ENCODE results near the gene PTPRA. TPM values are rescaled to one million over a fixed set of nuclear protein-coding genes. Genes with fewer than 3 reads are reported as not detected.

The PTPRA gene
- total RNA-seq, 1 experiment from 2014 or later, result 12.2 TPM

DNA sequence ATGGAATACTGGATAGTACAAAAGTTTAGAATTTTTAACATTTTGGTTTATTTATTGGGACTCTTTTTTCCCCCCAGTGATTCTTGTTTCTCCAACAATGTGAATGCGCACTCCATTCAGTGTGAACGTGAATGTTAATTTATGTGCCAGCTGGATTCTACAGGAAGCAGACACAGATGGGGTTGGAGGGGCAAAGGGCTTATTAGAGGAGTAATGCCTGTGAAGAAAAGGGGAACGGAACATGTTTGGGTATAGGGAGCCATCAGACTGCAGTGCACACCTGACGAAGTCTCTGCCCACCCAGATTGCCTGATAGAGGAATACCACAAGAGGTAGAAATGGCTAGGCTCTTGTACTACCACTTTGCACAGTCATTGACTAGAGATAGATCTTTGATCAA lies 48.2 kb downstream of the PTPRA start:
- DNase-seq (ENCODE audit: low read depth), result no peak

GRCh38 chr20:2922957-2923356 lies 49.7 kb downstream of the PTPRA start:
- no peak for DNase-seq (ENCODE audit: low read depth)

GRCh38 chr20:2930538-2930937 lies 57.3 kb downstream of the PTPRA start:
- no peak for DNase-seq (ENCODE audit: low read depth)

- no peak for DNase-seq (ENCODE audit: low read depth)
Observed at GRCh38 chr20:2932498-2932897, 59.2 kb downstream of the PTPRA start.

DNA sequence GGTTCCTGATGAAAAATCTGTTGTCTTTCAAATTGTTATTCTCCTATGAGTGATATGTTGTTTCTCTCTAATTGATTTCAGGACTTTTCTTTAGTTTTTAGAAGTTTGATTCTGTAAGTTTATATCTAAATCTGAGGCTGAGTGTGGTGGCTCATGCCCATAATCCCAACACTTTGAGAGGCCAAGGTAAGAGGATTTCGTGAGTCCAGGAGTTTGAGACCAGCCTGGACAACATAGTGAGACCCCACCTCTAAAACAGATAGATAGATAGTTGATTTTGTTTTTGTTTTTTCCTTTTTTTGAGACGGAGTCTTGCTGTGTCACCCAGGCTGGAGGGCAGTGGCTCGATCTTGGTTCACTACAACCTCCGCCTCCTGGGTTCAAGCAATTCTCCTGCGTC lies 64.6 kb downstream of the PTPRA start:
- DNase-seq (ENCODE audit: low read depth), result no peak

DNA sequence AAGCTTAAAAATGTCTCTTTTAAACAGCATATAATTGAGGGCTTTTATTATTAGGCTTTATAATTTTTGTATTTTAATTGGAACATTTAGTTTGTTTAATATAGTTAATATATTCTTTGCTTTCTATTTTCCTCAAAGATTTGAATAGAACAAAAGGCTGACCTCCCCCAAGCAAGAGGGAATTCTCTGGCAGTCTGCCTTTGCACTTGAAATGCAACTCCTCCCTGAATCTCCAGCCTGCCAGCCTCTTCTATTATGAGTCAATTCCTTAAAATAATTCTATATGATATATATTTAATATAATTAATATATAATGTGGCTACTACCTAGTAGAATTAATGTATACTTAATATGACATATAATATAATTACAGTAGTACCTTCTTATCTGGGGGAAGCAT lies 69.2 kb downstream of the PTPRA start:
- DNase-seq (ENCODE audit: low read depth), result no peak

DNA sequence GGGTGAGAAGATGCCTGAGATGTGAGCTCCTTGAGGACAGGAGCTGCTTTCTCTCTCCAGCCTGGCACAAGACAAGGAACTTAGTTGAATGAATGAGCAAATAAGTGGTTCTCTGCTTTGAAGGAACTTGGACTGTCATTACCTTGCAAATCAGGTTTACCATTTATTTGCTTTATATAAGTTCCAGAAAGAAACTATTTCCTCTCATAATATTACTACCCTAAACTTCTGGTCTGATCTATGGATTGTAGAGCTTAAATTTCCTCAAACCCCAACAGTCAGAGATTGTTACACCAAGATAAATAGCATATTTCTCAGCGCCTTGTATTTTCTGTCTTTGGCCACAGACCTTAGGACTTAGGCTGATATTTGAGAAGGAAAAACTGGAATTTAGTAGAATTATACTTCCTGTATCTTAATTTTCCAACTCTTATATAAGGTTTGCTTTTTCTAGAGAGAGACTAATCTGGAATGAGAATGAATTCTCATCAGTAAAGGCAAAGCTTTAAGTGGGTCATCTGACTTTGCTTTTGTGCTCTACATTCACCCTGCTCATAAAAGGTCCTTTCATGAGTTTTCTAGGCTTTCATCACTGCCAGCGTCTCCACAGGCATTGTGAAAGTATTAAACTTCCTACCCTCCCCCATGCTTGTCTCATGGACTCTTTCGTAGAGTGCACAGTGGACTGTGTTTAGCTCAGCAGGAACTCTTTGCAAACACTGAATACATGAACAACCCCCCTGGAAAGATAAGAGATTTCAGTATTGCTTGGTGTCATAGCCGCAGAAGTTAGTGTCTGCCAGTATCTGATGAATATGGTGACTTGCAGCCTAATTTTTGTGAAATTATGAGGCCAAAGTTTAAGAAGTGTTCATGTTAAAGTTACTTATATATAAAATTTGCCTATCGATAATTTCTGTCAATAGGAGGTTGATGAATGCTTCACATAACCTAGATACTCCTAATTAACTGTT lies 74.0 kb downstream of the PTPRA start:
- no peak for DNase-seq (ENCODE audit: low read depth)

DNA sequence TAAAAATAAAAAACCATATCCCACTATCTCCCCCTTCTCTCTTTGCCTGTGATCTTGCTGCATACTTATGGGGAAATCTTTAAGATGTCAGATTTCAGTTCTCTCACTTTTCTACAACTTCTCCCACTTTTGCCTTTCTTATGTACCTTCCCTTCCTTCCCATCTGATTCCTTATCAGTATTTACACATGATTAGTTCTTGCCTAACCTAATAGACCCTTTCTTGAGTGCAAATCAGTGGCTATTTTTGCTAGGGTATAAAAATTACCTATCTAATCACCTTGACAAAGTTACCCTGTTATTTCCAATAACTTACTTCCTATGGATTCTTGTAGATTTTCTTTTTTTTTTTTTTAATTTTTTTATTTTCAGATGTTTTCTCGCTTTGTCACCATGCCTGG lies 75.7 kb downstream of the PTPRA start:
- DNase-seq (ENCODE audit: low read depth), result no peak

DNA sequence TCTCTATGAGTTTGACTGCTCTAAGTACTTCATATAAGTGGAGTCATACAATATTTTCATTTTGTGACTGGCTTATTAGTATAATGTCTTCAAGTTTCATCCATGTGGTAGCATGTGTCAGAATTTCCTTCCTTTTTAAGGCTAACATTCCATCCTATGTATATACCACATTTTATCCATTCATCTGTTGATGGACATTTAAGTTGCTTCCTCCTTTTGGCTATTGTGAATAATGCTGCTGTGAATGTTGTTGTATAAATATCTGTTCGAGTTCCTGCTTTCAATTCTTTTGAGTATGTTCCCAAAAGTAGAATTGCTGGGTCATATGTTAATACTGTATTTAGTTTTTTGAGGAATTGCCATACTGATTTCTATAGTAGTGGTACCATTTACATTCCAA lies 79.5 kb downstream of the PTPRA start:
- DNase-seq (ENCODE audit: low read depth), result no peak

DNA sequence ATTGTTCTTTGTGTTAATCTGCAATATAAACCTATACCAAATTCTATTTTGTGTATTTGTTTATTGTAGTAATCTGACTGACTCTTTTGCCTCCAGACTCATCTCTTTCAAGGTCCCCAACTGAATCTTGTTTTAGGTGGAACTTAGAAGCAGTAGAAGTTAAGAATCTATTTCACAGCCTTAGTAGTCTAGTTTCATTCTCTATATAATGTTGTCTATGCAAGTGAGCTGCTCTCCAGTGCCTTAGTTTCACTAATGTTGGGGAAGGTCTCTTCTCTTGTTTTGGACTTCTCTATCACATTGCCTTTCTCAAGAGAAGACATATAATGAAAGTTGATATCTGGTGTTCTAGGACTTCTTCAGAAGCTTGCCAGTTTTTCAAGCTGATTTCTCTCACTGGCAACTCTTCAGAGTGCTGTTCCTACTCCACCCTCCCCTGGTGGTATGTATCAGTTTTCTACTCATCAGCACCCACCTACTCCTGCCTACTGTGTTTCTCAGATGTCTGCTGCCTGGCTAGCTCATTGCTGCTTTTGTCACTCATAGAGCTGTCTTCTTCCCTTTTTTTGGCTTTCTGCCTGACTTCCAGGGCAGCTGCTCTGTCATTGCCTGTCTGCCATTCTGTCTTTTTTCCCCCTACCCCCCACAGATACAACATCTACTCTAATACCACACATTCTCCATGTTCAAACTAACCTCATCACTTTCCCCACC lies 82.1 kb downstream of the PTPRA start:
- no peak for DNase-seq (ENCODE audit: low read depth)

GRCh38 chr20:2956480-2956879 lies 83.2 kb downstream of the PTPRA start:
- no peak for DNase-seq (ENCODE audit: low read depth)

DNA sequence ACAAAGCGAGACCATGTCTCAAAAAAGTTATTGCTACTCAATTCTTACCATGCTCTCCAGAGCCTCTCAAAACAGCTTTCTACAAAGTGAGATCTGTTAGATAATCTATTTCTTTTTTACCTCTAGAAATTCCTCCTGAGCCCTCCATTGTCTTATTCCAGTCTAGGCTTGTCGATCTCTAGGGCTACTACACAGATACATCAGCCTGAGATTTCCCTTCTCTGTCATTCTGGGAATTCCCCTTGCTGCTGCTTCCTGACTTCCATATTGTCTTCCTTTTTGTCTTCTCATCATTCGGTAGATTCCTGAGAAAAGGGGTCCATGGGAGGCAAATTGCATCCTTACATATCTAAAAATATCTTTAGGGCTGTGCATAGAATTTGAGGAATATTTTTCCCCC lies 94.6 kb downstream of the PTPRA start:
- DNase-seq (ENCODE audit: low read depth), result no peak

- DNase-seq (ENCODE audit: low read depth), result no peak
Observed at GRCh38 chr20:2972126-2972525, 98.8 kb downstream of the PTPRA start.

DNA sequence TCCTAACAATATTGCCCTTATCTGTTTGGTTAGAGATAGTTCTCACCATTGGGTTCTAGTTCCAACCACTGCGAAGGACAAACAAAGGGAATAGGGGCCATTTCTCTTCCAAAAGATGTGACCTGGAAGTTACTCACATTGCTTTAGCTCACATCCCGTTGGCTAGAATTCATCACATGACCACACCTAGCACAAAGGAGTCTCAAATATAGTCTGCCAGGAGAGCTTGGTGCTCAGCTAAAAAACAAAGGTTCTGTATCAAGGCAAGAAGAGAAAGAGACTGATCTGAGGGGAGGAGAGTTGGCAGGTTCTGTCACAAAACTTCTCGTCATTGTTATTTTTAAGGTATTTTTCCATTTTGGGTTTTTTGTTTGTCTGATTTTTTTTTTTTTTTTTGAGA lies 100.3 kb downstream of the PTPRA start:
- DNase-seq (ENCODE audit: low read depth), result no peak

DNA sequence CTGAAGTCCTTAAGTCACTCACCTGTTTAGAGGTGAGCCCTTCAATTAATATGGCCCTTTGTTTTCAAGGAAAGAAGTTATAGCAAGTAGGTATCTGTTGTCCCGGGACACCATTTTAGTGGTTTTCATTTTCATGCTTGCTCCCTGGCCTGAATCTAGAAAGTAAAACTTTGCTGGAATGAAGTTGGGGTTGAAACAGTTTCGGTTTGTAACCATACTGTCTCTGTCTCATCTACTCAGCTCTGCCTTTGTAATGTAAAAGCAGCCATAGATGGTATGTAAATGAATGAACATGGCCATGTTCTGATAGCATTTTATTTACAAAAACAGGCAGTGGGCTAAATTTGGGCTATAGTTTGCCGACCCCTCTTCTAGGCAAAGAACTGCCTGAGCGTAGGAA lies 105.2 kb downstream of the PTPRA start:
- DNase-seq (ENCODE audit: low read depth), result no peak

DNA sequence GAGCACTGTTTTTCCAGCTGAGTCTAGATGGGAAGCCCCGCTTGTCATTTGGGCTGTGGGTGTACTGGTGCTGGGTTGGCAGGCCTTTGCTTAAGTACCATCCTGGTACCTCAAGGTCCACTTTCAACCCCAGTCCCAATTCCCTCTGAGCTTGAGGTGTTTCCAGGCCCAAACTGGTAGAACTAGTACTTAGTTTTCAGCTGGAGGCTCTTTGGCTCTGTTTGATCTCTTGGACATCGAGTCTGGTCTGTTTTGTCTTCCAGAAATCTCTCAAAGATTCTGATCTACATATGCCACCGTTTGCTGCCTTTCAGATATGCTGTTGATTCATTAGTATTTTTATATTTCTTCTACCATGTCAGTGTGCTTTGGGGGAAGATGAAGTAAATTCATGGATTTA lies 108.4 kb downstream of the PTPRA start:
- DNase-seq (ENCODE audit: low read depth), result no peak

- no peak for DNase-seq (ENCODE audit: low read depth)
Observed at GRCh38 chr20:2983508-2983907, 110.2 kb downstream of the PTPRA start.

DNA sequence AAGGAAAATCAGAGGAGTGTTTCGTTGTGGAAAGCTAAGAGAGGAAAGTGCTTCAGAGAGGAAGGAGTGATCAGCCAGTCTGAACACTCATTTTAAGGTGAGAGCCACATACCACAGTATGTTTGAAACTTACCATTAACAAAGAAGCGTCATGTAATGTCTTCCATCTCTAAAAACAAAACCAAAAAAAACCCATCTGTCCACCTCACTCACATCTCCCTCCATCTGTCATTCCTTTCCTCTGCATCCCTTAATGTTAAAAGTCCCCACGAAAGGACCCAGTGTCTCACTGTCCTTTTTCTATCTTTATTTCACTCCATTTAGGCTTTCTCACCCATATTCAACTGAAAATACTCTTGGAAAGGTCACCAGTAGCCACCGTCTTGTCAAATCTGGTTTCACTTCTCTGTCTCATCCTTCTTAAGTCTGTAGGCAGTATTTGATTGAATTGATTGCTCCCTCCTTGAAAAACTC lies 110.8 kb downstream of the PTPRA start:
- DNase-seq (ENCODE audit: low read depth), result no peak

GRCh38 chr20:2984956-2985661 lies 111.8 kb downstream of the PTPRA start:
- peak; percentile 77 for DNase-seq (ENCODE audit: low read depth)

- DNase-seq (ENCODE audit: low read depth), result peak; percentile 9
Observed at GRCh38 chr20:2986466-2986865, 113.2 kb downstream of the PTPRA start.

GRCh38 chr20:2987861-2988260 lies 114.6 kb downstream of the PTPRA start:
- no peak for DNase-seq (ENCODE audit: low read depth)

DNA sequence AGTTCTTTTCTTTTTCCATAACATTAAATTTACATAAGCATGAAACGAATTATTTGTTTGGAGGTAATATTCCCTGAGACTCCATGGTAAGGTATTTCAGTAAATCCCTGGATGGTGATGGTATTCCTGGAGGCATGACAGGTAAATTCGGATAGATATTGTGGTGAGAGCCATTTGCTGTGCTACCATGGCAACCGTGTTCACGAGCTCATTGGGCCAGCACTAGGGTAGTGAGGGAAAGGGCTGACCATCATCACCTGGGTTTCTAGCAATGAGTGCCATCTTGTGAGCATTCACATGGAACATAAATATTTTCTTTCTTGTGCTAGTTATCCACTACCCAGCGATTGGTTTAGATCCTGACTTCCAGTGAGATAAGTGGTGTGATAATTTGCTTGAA lies 118.3 kb downstream of the PTPRA start:
- no peak for DNase-seq (ENCODE audit: low read depth)

Data from Daoy (cell line).